ENCODE results near the gene CSPG4.

Gene CSPG4

GRCh38 chr15:75671730-75672602 lies 40.7 kb downstream of the CSPG4 start:
- no peak for DNase-seq (ENCODE audit: low read depth, low spot score)

- DNase-seq (ENCODE audit: low read depth, low spot score), result no peak
These were observed 42.8 kb downstream of the CSPG4 start for GRCh38 chr15:75669879-75670212.

- no peak for DNase-seq (ENCODE audit: low read depth, low spot score)
These were observed 43.3 kb downstream of the CSPG4 start for GRCh38 chr15:75669191-75669878.

GRCh38 chr15:75666823-75667501 lies 45.7 kb downstream of the CSPG4 start:
- peak; percentile 77 for DNase-seq (ENCODE audit: low read depth, low spot score)

- no peak for DNase-seq (ENCODE audit: low read depth, low spot score)
These were observed 48.7 kb downstream of the CSPG4 start for GRCh38 chr15:75663931-75664421.

GRCh38 chr15:75662823-75663519 lies 49.7 kb downstream of the CSPG4 start:
- no peak for DNase-seq (ENCODE audit: low read depth, low spot score)

GRCh38 chr15:75661756-75662140 lies 50.9 kb downstream of the CSPG4 start:
- DNase-seq (ENCODE audit: low read depth, low spot score), result no peak

GRCh38 chr15:75661100-75661755 lies 51.4 kb downstream of the CSPG4 start:
- peak; percentile 69 for DNase-seq (ENCODE audit: low read depth, low spot score)

GRCh38 chr15:75659928-75660645 lies 52.6 kb downstream of the CSPG4 start:
- DNase-seq (ENCODE audit: low read depth, low spot score), result no peak

GRCh38 chr15:75659141-75659771 lies 53.4 kb downstream of the CSPG4 start:
- no peak for DNase-seq (ENCODE audit: low read depth, low spot score)

GRCh38 chr15:75656813-75657212 lies 55.8 kb downstream of the CSPG4 start:
- no peak for DNase-seq (ENCODE audit: low read depth, low spot score)

GRCh38 chr15:75656331-75656730 lies 56.3 kb downstream of the CSPG4 start:
- DNase-seq (ENCODE audit: low read depth, low spot score), result no peak

GRCh38 chr15:75655931-75656330 lies 56.7 kb downstream of the CSPG4 start:
- DNase-seq (ENCODE audit: low read depth, low spot score), result no peak

- DNase-seq (ENCODE audit: low read depth, low spot score), result no peak
These were observed 58.3 kb downstream of the CSPG4 start for GRCh38 chr15:75654201-75654907.

GRCh38 chr15:75653347-75653913 lies 59.2 kb downstream of the CSPG4 start:
- DNase-seq (ENCODE audit: low read depth, low spot score), result no peak

GRCh38 chr15:75651810-75652543 lies 60.7 kb downstream of the CSPG4 start:
- no peak for DNase-seq (ENCODE audit: low read depth, low spot score)

GRCh38 chr15:75650908-75651809 lies 61.5 kb downstream of the CSPG4 start:
- DNase-seq (ENCODE audit: low read depth, low spot score), result no peak
